ENCODE data around the gene GRM8.

GRM8 gene

DNA sequence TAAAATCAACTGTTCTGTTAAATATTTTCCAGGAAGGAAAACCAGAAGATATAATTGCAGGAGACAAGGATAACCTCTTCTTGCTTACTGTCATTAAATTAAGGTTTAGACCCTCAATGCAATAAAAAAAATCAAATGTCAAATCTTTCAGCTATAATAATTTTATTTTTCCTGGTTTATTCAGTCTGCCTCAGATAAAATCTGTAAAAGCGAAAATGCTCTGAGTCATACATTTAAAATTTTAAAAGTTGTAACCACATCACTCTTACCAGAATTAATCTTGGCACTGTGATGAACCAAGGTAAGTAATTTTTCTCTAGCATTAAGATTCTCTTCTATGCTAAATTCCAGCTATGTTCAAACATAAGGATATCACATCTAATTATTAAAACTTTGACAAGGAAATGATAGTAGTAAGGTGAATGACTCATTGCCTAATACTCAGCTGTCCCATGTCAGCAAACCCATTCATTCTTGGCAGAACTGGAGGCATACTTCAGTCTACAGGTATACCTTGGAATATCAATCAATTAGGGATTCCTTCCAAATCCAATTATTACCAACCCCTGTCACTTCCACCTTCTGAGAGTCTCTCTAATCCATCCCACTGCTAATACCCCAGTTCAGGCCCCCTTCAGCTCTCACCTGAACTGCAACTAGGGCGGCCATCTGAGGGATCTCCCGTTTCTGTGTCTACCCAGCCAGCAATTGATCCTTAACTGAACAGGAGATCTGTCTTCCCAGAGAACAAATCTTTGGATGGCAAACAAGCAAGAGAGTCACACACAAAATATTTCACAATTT, 434.1 kb downstream of the GRM8 start:
- no peak for DNase-seq (ENCODE audit: low read depth in 2 of 2)

DNA sequence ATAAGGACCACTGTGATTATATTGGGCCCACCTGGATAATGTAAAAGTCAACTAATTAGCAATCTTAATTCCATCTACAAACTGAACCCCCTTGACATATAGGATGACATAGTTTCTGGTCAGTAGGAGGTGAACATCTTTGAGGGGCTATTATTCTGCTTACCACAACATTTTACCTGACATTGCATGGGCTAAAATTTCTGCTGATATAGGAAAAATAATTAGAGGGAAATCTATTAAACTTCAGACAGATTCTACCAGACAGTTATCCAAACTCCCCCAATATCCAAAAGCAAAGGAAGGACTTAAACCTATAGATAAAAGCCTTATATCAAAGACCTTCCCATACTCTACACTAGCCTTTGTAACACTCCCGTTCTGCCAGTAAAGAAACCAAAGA, 443.6 kb downstream of the GRM8 start:
- no peak for DNase-seq (ENCODE audit: low read depth in 2 of 2)

DNA sequence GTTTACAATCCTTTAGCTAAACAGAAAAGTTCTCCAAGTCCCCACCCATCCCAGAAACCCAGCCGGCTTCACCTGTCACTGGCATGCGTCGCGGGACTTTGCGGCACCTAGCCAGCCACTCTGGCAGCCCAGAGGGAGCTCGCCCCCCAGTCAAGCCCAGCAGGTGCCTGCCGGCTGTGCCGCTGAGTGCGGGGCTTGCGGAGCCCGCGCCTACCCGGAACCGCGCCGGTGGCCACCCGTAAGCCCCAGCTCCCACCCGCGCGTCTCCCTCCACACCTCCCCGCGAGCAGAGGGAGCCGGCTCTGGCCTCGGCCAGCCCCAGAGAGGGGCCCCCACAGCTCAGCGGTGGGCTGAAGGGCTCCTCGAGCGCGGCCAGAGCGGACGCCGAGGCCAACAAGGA, 446.1 kb downstream of the GRM8 start:
- no peak for DNase-seq (ENCODE audit: low read depth in 2 of 2)

DNA sequence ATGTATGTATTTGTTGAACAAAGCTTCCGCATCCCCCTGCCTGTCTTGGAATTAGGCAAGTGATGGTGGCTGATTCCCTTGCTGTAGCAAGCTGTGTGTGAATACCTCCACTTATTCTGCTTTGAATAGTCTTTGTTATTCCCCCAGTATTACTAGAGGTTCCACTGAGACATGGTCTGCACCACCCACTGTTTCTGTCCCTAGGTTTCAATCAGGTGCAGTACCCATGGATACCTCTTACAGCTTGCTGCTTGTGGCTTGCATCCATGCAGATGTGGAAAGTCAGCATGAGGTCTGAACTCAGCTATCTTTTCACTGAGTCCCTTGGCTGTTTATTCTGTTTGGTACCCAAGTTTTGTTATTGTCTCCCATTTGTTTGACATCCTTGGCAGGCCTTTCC, 447.4 kb downstream of the GRM8 start:
- DNase-seq (ENCODE audit: low read depth in 2 of 2) = no peak

DNA sequence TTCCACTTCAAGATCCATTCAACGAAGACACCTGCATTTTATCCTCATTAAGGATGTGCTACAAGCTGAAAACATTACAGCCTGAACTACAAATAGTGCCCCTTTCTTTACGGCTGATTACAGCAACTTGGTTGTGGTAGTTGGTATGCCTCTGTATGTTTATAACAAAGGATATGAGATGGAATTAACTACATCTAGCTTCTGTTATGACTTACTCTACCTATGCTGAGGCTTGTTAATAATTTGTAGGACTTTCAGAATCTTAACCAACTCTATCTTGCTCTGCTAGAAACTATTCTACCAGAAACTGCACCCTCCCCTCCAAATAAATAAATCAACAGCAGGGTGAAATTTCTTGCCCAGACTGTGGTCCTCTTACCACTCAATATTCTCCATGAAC, 448.1 kb downstream of the GRM8 start:
- no peak for DNase-seq (ENCODE audit: low read depth in 2 of 2)

DNA sequence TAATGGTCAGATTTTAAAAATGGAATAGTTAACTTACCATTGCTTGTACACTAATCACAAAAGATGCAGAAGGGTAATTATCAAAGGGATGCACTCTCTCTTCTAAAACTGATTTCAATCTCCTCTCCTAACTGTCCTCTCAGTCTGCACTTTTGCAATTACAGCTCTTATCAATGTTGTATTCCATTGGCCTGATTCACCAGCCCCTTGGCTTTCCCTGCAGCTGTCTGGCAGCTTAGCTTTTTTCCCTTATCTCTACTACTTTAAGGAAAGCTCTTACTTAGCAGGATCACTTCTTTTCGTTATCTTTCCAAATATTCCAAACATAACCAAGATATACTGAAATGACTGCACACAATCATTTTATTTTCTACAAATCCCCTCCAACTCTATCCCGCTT, 448.8 kb downstream of the GRM8 start:
- DNase-seq (ENCODE audit: low read depth in 2 of 2) = no peak

DNA sequence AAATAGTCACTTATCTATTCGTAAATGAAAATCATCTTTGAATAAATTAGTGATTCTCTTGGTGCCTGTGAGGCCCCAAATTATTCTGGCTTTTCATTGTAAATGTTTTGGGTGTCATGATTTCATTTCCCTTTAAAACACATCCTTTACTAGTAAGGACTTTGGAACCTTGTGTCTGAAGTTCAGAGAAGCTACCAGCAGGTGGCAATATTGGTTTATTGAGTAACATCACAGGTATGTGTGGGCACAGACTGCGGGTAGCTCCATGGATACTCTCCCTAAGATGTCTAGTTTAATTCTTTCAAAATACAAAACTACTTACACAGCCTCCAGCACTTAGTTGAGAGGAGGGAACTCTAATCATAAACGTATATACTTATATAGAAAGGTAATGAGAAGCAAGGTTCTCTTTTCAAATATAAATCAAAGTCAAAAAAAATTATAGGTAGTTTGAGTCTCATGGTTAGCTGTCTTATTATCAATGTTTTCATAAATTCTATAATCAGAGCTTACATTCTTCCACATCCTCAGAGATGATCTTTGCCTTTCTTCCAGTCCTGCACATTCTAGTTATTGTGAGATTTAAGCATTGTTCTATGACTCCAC, 449.6 kb downstream of the GRM8 start:
- DNase-seq (ENCODE audit: low read depth in 2 of 2) = peak in 1 of 2 donors; percentile 14

DNA sequence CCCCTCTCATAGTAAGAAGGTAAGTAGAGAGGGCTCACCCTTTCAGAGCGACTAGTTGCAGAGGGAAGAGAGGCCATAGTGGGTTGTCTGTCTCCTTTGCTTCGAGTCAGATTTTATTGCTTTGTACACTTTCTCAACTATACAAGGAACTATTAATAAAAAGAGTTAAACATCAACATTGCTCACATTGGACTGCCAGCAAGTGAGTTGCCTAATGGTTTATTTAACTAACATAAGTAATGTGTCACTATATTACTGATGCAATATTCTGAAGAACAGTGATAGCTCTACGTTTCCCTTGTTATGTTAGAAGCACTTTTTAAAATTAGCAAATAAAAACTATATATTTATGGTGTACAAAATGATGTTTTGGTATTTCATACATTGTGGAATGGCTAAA, 451.0 kb downstream of the GRM8 start:
- DNase-seq (ENCODE audit: low read depth in 2 of 2) = no peak

DNA sequence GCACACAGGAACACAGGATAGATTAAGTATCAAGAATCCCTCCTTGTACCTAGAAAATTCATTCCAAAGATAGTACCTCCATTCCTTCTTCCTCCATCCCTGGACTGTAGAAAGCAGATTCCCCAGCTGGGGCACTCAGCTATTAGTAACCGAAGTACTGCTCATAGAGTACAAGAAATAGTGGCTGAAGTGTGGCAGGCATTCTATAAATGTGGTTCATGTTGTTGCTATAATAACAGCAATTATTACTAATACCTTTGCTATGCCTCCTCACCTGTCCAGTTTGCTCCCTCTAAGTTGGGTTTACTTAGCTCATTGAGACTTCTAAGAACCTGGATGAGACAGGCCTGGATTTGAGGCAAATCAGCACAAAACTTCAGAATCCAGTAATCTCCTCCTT, 453.2 kb downstream of the GRM8 start:
- no peak for DNase-seq (ENCODE audit: low read depth in 2 of 2)

DNA sequence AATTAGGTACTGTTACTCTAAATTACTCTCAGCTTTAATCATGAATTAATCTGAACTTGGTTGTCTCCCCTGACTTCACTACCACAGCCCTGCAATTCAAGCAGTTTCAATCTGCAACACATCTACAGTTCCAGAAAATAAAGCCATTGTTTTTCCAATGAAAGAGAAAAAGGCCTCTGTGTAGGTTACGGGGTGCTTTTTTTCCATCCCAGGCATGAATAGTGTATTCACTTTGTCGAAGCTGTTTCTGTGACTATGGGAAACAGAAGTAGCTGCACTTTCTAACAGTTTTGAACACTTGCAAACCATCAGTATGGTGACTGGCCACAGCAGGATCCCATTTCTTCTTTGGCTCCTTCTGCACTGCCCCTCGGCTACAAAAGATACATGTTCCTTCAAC, 460.2 kb downstream of the GRM8 start:
- no peak for DNase-seq (ENCODE audit: low read depth in 2 of 2)

DNA sequence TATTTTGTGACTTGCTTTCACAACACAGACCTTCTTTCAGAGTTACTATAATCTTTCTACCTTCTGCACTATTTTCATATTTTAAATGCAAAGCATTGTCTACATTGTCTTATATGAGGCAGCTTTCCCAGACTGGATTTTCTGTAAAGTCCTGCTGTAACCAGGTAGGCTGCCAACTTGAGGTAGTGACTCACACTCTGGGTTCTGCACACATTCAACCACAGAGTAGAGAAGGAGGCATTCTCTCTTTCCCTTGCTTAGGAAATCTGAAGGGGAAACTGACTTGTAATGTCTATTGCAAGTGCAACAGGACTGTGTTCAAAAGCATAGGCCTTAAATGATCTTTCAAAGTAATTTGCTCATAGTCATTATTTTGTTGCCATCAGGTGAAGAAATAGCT, 461.4 kb downstream of the GRM8 start:
- no peak for DNase-seq (ENCODE audit: low read depth in 2 of 2)

DNA sequence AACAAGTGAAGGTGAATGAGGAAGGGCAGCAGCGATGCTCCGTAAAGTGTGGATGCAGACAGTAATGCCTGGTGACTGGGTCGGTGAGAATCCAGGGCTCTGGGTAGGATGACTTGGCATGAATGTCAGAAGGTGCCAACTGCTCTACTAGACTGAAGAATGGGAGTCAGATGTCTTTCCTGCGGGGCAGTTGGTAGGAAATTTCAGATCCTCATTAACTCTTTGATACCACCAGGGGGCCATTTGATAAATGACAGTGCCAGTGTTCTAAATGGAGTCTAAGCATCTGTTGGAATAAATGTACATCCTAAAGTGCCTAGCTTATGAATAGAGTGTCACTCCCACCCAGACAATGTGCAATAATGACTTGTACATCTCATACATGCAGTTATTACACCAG, 462.0 kb downstream of the GRM8 start:
- no peak for DNase-seq (ENCODE audit: low read depth in 2 of 2)

DNA sequence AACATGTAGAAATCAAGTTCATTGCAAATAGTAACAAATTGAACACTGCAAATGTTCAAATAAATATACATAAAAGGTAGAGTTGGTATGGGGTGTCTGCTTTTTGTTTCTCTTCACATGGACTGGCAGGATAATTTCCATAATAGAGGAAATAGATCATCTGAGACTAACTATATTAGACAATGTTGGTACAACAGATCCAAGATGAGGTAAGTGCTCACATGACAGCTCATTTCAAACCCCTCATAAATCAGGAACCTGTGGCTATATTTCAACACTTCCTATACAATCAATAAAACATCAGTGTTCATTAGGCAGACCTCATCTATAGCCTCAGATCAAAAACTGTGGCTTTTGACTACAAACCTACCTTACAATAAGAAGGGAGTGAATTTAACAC, 469.1 kb downstream of the GRM8 start:
- DNase-seq (ENCODE audit: low read depth in 2 of 2) = no peak

DNA sequence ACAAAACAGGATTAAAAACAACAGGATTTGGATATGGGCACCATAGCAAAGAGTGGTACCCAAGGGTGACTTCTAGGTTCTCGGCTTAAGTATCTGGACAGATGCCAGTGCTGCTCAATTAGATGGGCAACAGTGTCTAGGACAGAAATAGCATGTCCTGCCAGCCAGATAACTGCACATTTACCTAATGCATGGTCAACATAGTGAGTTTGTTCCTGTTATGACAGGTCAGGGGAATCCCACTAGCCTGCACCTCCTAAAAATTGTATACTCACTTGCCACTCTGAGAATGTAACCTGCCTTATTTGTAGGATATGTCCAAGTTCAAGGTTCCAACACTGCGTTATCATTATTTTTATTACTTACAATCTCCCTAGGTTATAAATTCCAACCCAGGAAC, 471.7 kb downstream of the GRM8 start:
- no peak for DNase-seq (ENCODE audit: low read depth in 2 of 2)

DNA sequence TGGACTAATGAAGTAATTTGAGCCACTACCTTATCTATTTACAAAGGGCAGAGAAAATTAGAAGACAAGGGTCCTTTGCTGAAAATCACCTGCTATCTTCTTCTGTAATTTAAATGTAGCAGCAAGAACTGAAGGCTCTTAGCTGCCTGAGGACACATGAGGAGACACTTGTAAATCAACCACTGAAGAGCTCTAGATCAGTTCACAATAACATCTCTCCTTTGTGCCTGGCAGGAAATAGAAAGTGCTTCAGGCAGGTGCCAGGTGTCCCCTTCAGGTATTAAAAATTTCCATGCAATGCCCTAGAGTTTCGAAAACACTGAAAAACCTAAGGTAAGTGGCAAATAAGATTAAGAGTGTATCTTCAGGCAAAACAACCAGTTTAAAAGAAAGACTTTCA, 474.6 kb downstream of the GRM8 start:
- no peak for DNase-seq (ENCODE audit: low read depth in 2 of 2)

DNA sequence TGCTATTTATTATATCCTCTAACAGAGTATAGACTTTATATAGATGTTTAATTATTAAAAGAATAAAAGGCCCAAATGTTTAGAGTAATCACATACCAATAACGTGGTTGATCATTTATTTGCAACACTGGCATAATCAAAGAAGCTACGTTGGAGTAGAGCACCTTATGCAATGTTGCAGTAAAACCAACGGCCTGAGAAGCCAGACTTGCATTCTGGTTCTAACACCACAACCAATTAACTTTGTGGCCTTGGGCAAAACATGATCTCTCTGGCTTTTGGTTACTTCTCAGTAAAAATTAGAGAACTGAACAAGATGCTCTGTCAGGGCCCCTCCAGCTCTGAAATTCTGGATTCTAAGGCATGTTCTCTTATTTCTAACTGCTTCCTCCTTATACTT, 476.2 kb downstream of the GRM8 start:
- no peak for DNase-seq (ENCODE audit: low read depth in 2 of 2)

DNA sequence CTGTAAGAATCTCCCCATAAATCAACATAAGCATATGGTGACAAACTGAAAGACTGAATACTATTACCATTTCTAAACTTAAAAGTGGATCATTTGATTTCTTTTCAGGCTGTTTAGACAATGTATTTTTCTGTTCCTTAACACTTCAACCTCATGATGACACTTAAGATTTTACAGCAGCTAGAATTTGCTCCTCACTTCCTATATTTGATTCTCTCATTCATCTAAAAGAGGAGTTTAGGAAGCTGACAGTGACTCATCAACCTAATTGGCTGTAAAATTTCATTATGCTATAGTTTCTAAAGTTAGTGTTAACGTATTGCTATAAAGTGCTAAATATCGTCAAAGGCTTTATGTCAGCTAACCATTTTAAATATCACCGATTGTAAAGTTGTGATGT, 478.7 kb downstream of the GRM8 start:
- DNase-seq (ENCODE audit: low read depth in 2 of 2) = no peak

DNA sequence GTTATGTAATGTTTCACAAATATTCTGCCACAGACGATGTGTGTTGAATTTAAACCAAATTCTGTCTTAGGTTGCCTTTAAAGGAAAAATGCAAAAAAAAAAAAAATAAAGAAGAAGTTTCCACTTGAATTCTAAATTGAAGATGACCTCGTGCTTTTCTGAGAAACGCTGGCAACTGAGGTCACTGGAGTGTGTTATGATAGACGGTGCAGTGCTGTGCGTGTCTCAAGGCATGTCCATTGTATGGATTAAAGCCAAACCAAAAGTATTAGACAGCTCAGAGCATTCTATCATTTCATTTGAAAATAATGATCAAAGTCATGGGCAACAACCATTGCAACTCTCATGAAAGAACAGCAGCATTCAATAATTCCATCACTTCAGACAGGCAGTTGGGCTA, 483.9 kb downstream of the GRM8 start:
- no peak for DNase-seq (ENCODE audit: low read depth in 2 of 2)

DNA sequence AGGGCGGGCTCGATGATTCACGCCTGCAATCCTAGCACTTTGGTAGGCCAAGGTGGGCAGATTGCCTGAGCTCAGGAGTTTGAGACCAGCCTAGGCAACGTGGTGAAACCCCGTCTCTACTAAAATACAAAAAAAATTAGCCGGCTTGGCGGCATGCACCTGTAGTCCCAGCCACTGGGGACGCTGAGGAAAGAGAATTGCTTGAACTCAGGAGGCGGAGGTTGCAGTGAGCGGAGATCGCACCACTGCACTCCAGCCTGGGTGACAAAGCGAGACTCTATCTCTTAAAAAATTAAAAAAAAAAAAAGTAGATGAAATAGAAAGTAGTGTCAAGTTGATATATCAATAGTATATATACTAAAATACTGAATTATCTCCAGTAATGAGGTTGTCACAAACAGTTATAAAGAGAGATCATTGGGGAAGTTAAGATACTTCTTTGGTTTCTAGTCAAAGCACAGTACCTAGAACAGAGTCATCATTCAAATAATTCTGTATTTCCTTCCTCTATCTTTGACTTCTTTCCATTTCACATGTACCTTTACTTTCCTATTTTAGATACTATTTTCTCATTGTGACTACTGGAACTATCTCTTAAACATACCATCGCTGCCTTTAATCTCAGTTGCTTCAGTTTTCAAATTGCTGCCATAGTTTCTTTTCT, 491.7 kb downstream of the GRM8 start:
- no peak for DNase-seq (ENCODE audit: low read depth in 2 of 2)

DNA sequence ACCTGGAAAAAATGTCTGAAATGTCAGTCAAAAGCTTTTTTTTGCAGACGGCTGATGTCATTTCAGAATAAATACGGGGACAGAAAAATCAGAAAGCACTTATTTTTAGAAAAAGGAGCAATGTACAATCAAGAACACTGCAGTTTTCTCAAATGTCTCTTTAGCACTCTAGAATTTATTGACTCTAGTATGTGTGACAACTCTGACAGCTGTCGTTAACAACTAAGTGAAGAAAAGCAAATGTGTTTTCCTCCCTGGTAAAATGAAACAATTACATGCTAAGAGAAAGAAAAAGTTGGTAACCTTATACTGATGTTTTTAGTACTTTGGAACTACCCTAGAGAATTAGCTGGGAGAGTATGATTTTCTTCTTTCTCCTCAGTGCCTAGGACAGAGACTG, 497.4 kb downstream of the GRM8 start:
- no peak for DNase-seq (ENCODE audit: low read depth in 2 of 2)

DNA sequence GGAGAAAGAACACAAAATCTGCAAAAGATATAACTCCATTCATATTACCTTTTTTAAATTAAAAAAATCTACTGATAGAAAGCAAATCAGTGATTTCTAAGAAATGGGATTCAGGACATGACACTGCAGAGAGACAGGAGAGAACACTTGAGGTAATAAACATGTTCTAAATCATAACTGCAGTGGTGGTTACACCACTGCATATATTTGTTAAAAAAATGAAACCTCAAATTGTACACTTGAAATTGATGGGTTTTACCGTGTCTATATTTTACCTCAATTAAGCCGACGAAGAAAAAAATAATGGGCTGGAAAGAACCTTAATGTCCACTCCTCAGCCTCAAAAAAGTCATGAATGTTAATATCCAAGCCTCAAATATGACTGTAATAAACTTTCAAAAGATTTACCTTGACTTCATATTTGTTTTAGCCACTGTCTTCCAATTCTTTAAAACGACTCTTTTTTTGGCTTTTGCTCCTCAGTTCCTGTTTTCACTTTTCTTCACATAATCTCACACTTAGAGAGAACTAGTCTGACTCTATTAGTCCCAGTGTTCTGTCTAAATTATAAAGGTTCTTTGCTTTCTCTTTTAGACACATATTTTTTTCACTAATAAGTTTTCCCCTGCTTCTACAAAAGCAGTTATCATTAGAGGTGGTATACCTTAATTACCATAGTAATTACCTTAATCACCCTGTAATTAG, 502.4 kb downstream of the GRM8 start:
- DNase-seq (ENCODE audit: low read depth in 2 of 2) = no peak

DNA sequence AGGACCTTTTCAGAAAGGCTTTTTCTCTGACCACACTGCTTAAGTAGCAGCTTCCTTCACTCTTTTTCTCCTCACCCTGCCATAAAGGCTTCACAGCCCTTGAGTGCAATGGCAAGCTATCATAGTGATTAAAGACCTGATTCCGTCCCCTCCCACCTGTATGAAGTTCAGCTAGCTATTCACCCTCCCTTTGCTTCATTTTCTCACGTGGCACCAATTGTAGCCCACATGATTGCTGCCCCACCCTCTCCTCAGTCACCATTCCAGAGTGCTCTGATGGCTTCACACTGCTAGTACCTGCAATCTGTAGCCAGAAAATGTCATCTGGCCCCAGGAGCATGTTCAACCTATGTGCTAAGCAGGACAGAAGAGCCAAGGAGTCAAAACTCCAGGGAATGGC, 523.8 kb downstream of the GRM8 start:
- no peak for DNase-seq (ENCODE audit: low read depth in 2 of 2)

DNA sequence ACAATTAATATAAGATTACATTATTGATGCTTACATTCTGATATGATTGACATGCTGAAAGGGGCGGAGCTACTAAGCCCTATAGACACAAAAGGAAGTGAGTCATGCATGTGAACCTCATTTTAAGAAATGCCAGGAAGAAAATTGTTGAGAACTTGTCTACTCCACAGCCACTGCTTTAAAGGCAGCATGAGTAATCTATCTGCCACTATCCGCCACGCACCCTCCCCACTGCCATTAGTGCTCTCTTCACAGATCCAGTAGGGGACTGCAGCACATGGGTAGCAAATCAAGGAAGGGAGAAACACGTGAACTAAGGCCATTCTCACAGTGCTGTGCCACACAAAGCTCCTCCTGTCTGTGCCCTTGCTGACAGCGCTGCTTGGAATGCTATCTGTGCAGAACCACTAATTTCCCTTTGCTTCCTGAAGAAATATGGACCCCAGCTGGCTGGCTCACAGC, 524.8 kb downstream of the GRM8 start:
- no peak for DNase-seq (ENCODE audit: low read depth in 2 of 2)
